NK-92 (cell line): Measurements from ENCODE around the gene SLC2A9.

ENCODE experiments used
- DNase-seq: peaks from one replicate; lab custom pipeline; 2025; ENCODE audit not compliant: unreplicated experiment; lab: John Stamatoyannopoulos, UW

SLC2A9 gene

GRCh38 chr4:10020871-10021652 is at the start of gene SLC2A9:
TSS of gene SLC2A9 (minus strand) at chr4:10021497. CDS start at chr4:10021429, 68 bp downstream.
- DNase-seq = no peak

DNA sequence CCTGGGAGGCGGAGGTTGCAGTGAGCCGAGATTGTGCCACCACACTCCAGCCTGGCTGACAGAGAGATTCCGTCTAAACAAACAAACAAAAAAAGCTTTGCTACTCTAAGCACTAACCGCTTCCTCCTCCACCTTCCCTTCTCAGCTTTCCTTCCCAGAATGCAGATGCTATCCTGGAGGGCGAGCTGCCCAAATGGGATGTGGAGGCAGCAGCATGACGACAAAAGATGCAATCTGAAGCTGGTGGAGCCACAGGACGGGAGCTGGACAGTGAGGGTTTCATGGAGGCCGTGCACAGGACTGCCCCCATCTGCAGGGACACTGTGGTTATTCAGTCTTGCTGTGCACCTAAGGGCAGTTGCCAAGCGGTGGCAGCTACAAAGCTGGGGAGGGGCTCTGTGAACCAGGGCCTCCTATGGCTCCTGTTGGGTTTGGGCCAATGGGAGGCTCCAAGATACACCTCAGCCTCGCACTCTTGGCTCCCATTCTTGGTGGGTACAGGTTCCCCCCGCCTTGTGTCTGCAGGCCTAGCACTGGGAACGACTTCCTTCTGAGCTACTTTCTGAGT is 47.9 kb upstream of the SLC2A9 start:
- no peak for DNase-seq

GRCh38 chr4:10066670-10067651 is 45.7 kb upstream of the SLC2A9 start:
- no peak for DNase-seq

DNA sequence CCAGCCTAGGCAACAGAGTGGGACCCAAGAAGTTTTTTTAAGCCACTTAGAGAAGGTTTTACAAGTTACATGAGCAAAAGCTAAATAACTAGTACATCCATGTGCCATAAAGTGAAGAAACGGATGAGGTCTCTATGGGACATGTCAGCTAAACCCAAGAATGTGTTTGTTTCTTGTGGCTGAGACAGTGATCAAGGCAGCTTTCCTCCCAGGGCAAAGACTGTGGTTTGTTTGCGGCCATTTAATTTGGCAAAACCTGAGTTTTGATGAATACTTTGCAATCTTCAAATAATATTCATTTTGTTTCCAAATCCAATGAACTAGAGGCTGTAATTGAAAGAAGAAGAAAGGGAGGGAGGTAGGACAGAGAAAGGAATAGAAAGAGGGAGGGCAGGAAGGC is 44.9 kb upstream of the SLC2A9 start:
- DNase-seq = no peak

- DNase-seq = no peak
Measured at GRCh38 chr4:10063544-10064300, 42.4 kb upstream of the SLC2A9 start.

DNA sequence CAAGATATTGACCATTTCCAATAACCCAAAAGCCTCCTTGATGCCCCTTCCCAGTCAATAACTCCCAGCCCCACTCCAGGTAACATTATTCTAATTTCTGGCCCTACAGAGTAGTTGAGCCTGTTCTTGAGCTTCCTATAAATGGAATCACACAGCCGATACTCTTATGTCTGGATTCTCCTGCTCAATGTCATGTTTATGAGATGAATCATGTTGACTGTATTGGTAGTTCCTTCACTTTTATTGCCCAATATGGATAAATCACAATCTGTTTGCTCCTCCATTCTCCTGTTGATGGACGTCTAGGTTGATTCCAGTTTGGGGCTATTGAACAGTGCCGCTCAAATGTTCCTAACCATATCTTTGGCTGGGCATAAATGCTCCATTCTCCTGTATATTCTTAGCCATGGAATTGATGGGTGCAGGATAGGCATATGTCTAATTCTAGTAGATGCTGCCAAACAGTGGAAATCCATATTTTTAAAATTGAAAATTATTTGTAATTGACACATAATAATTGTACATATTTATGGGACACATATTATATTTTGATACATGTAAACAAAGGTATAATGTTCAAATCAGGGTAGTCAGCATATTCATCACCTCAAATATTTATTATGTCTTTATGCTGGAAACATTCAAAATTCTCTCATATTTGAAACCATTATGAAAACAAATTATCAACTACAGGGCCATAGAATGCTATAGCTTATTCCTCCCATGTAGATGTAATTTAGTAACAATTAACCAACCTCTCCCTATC is 40.5 kb upstream of the SLC2A9 start:
- no peak for DNase-seq

DNA sequence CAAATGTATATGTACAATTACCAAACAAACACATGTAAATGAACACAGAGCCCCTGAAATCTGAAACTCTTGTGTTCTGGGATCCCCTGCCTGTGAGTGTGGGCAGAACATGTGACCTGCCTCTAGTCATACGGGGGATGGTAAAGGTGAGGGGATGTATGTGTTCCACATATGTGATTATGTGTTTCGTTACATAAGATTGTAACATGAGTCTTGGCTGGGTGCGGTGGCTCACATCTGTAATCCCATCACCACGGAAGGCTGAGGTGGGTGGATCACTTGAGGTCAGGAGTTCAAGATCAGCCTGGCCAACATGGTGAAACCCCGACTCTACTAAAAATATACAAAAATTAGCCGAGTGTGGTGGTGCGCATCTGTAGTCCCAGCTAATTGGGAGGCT is 37.1 kb upstream of the SLC2A9 start:
- DNase-seq = no peak

DNA sequence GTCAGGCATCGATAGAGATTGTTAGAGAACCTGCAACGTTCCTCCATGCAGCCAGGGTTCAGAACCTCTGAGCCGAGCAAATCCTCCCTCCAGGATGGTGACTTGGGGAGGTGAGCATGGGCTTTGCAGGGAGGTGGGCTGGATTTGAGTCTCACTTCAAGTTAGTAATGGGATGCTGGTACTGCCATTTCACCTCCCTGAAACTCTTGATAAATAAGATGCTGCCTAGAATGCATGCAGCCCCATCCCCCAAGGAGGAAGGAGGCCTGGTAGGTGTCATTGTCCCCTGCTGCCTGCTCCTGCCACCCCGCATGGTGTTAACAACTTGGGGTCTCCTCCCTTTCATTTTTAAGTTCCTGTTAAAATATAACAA is 35.7 kb upstream of the SLC2A9 start:
- no peak for DNase-seq

DNA sequence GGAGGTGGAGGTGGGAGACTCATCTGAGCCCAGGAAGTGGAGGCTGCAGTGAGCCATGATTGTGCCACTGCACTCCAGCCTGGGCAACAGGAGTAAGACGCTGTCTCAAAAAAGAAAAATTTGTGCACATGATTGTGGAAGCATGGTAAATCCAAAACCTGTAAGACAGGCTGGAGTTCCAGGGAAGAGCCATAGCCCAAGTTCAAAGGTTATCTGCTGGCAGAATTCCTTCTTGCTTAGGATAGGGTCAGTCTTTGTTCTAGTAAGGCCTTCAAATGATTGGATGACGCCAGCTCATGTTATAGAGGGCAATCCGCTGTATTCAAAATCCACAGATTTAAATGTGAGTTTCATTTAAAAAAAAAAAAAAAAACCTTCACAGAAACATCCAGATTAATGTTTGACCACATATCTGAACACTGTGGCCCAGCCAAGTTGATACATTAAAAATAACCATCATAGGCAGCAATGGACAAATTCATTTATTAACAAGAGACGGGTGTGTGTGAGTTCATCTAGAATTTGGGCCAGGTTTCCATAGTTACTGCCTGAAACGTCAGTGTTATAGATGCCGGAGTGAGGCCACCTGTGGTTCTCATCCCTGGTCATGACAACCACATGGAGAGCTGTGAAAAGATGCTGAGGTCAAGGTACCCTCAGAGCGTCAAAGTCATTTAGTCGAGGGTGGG is 35.2 kb upstream of the SLC2A9 start:
- no peak for DNase-seq

GRCh38 chr4:10055871-10056270 is 34.6 kb upstream of the SLC2A9 start:
- no peak for DNase-seq

GRCh38 chr4:10054571-10055041 is 33.3 kb upstream of the SLC2A9 start:
- no peak for DNase-seq

DNA sequence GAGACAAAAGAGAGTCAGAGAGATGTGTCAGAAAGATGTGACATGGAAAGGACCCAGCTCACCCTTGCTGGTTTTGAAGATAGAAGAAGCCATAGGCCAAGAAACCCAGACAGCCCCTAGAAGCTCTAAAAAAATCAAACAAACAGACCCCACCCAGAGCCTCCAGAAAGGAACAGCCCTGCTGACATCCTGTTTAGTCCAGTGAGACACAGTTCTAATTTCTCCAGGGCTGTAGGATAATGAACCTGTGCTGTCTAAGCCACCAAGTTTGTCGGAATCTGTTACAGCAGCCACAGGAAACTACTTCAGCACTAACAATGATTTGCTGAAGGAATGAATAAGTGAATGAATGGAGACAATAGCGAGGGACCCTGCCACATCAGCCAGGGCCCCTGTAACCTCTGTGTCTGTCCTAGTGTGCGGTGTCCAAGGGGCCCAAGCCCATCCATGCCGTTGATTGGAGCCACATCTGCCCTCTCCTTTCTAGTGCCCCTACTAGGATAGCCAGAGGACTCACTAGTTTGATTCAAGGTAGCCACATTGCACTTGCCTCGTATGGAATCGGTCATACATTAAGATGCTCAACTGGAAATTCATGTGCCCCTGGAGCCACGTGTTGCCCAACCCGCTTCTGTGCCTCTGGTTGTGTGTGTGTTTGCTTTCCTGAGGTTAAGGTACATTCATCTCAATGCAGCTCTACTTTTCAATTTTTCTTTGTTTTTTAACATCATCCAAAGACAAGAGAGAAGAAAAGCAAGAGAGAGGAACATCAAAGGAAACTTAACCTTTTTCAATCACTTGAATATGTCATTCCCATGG is 32.5 kb upstream of the SLC2A9 start:
- no peak for DNase-seq

- DNase-seq = no peak
Measured at GRCh38 chr4:10051517-10052135, 30.3 kb upstream of the SLC2A9 start.

GRCh38 chr4:10050721-10051120 is 29.4 kb upstream of the SLC2A9 start:
- no peak for DNase-seq

GRCh38 chr4:10050261-10050661 is 29.0 kb upstream of the SLC2A9 start:
- DNase-seq = no peak

GRCh38 chr4:10048941-10049697 is 27.8 kb upstream of the SLC2A9 start:
- DNase-seq = no peak

- no peak for DNase-seq
Measured at GRCh38 chr4:10047967-10048366, 26.7 kb upstream of the SLC2A9 start.
